ENCODE measurements around the gene TENM3. TPM values are rescaled to one million over a fixed set of nuclear protein-coding genes. Genes with fewer than 3 reads are reported as not detected.

TENM3 gene
- total RNA-seq (2022; extraction: Qiagen RNA extraction), result 1.2 to 2.7 TPM (median 1.9 TPM) in 5 replicates

GRCh38 chr4:182243204-182243603, at the start of gene TENM3:
TSS of gene TENM3 (plus strand) at chr4:182243402. CDS start at chr4:182324021, 80,619 bp downstream.

